HG03025 (cell line): ENCODE results near the gene TANGO2.

Experiments
- ATAC-seq: cut with Tn5 transposase; IDR thresholded peaks from one replicate; pipeline ENCODE4 v1.9.1; 2021; ENCODE audit warnings: mild to moderate bottlenecking, moderate library complexity; ENCODE audit not compliant: unreplicated experiment, low FRiP score

Gene TANGO2

GRCh38 chr22:20011123-20011992 is 9.6 kb upstream of the TANGO2 start:
- no peak for ATAC-seq

GRCh38 chr22:20011993-20012740 is 8.7 kb upstream of the TANGO2 start:
- no peak for ATAC-seq

- no peak for ATAC-seq
These were observed 8.1 kb upstream of the TANGO2 start for GRCh38 chr22:20012741-20013331.

- no peak for ATAC-seq
These were observed 7.5 kb upstream of the TANGO2 start for GRCh38 chr22:20013382-20013871.

- no peak for ATAC-seq
These were observed 6.3 kb upstream of the TANGO2 start for GRCh38 chr22:20014526-20015186.

GRCh38 chr22:20015187-20015625 is 5.7 kb upstream of the TANGO2 start:
- no peak for ATAC-seq

- ATAC-seq = no peak
These were observed 4.8 kb upstream of the TANGO2 start for GRCh38 chr22:20015971-20016733.

- peak; percentile 44 for ATAC-seq
These were observed 3.9 kb upstream of the TANGO2 start, which contains the start of gene ARVCF for GRCh38 chr22:20016734-20017621. Gene ARVCF, minus strand, starts transcription at chr22:20016823. Its CDS starts 26,029 bp downstream, at chr22:19990794.

- ATAC-seq = no peak
These were observed 3.3 kb upstream of the TANGO2 start for GRCh38 chr22:20017622-20017958.

GRCh38 chr22:20018001-20018400 is 2.9 kb upstream of the TANGO2 start:
- ATAC-seq = no peak

- ATAC-seq = no peak
These were observed 1.0 kb upstream of the TANGO2 start for GRCh38 chr22:20019661-20020532.

GRCh38 chr22:20021196-20022181 is 579 bp downstream of the TANGO2 start:
- ATAC-seq = no peak

GRCh38 chr22:20022231-20022977 is 1.5 kb downstream of the TANGO2 start:
- ATAC-seq = no peak

- ATAC-seq = no peak
These were observed 2.2 kb downstream of the TANGO2 start for GRCh38 chr22:20022978-20023613.

GRCh38 chr22:20024225-20024624 is 3.3 kb downstream of the TANGO2 start:
- ATAC-seq = no peak
